Left ventricle myocardium inferior (tissue), 1 donor: ENCODE data around the gene MAGI2. TPM values are rescaled to one million over a fixed set of nuclear protein-coding genes. Genes with fewer than 3 reads are reported as not detected.

Experiments used
- DNase-seq: peaks from one replicate; pipeline ENCODE4 v3.0.0-alpha.2; 2020
- H3K27ac ChIP-seq: fragments of 200-600 bp; replicated peaks from 2 replicates; pipeline ENCODE4 v1.8.0; 2021
- H3K27me3 ChIP-seq: fragments of 200-600 bp; 2 replicates; pipeline ENCODE4 v1.8.0; 2021; ENCODE audit warnings: low read depth
- H3K36me3 ChIP-seq: fragments of 200-600 bp; 2 replicates; pipeline ENCODE4 v1.8.0; 2021
- H3K4me1 ChIP-seq: fragments of 200-600 bp; 2 replicates; pipeline ENCODE4 v1.8.0; 2021
- H3K4me3 ChIP-seq: fragments of 200-600 bp; 2 replicates; pipeline ENCODE4 v1.8.0; 2021; ENCODE audit warnings: mild to moderate bottlenecking, moderate library complexity
- H3K9me3 ChIP-seq: fragments of 200-600 bp; replicated peaks from 2 replicates; pipeline ENCODE4 v1.8.0; 2021
- intact Hi-C: fragments of 100-400 bp; cut with micrococcal nuclease; formaldehyde crosslinking; loops from one replicate; pipeline ENCODE4 v1.11.0; 2022
- total RNA-seq: library from RNA; stranded (reverse); fragmentation: NEBNext Ultra II Directional; extraction: Animal tissue kit (Norgen Biotek cat#: 25700); gene quantifications from one replicate; pipeline ENCODE4 v1.2.1, GENCODE V29; 2021
- TF ChIP-seq, protein P1 (sequence below): fragments of 200-600 bp; IDR thresholded peaks from 2 replicates; pipeline ENCODE4 v1.8.0; 2021; ENCODE audit warnings: antibody characterized with exemption, mild to moderate bottlenecking, borderline replicate concordance
- donor health status: DM: no; HTN: yes; CAD: no; lungs with severe emphysema.

Gene MAGI2
- total RNA-seq, 1 donor from 2014 or later: 4.5 TPM

DNA sequence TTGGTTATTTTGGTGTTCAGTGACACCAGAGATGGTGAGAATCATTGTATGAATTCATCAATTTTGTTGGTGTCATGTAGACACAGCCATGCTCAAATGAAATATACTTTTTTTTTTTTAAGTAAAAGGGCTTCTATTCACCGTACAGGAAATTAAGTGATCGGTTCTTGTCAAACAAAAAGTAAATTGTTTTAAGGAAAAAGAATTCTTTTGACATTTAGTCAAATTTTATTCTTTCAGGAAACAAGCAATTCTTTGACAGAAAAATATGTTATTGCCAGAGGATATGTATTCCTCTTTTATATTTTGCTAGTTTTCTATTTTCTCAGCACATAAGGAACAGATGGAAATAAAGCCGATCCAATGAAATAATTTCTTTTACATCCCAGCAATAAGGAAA is 551.9 kb downstream of the MAGI2 start:
- DNase-seq: no peak
- peaks cover 11% of the 10 kb centered on the region for H3K9me3 ChIP-seq
- H3K4me3 ChIP-seq: no peak overlapping the region
- H3K36me3 ChIP-seq: no peaks in the 10 kb centered on the region
- no peaks in the 10 kb centered on the region for H3K4me1 ChIP-seq
- no peaks in the 10 kb centered on the region for H3K27me3 ChIP-seq
- TF ChIP-seq, protein P1, sequence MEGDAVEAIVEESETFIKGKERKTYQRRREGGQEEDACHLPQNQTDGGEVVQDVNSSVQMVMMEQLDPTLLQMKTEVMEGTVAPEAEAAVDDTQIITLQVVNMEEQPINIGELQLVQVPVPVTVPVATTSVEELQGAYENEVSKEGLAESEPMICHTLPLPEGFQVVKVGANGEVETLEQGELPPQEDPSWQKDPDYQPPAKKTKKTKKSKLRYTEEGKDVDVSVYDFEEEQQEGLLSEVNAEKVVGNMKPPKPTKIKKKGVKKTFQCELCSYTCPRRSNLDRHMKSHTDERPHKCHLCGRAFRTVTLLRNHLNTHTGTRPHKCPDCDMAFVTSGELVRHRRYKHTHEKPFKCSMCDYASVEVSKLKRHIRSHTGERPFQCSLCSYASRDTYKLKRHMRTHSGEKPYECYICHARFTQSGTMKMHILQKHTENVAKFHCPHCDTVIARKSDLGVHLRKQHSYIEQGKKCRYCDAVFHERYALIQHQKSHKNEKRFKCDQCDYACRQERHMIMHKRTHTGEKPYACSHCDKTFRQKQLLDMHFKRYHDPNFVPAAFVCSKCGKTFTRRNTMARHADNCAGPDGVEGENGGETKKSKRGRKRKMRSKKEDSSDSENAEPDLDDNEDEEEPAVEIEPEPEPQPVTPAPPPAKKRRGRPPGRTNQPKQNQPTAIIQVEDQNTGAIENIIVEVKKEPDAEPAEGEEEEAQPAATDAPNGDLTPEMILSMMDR: no peak
- intact Hi-C loops: no loop called here
- no peak overlapping the region for H3K27ac ChIP-seq

DNA sequence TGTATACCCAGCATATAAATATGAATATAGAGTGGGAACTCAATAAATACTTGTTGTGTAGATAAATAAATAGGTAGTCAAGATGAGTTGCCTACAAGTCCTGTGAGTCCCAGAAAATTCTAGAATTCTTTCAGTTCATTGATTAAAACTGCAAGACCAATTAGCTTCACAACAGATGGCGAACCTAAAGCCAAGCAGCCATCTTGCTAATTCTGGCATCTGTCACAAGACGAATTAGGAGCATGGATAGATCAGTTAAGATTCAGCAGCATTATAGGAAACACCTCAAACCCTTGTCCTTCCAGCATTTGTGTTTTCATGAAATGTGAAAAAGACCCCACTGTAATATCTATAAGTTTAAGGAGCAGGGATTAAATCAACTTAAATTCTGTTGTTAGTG is 552.7 kb downstream of the MAGI2 start:
- no peak for DNase-seq
- no peak overlapping the region for H3K4me3 ChIP-seq
- no peaks in the 10 kb centered on the region for H3K27me3 ChIP-seq
- H3K27ac ChIP-seq: no peak overlapping the region
- TF ChIP-seq, protein P1: no peak
- H3K9me3 ChIP-seq: peaks cover 11% of the 10 kb centered on the region
- H3K36me3 ChIP-seq: no peaks in the 10 kb centered on the region
- intact Hi-C loops: no loop called here
- H3K4me1 ChIP-seq: no peaks in the 10 kb centered on the region

DNA sequence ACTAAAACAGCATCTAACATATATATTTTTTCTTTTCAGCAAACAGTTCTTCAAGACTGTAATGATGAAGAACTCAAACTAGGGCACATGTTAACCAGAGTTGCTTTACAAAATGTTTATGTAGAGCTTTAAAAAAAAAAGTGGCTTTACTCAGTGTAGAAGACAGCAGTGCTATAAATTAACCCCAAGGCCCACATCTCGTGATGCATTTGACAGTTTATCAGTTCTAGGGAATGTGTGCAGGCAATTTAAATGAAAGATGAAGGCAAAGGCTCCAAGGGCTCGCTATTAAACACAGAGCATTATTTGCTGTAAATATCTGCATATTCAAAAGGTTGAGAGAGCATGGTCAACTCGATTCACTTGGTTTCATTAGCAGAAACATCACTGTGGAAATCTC is 558.1 kb downstream of the MAGI2 start:
- no peak for DNase-seq
- Histone ChIP-seq H3K4me1 (no peaks in the 10 kb centered on the region), H3K4me3 (no peak overlapping the region), H3K27me3 (no peaks in the 10 kb centered on the region), H3K36me3 (no peaks in the 10 kb centered on the region), H3K9me3 (peaks cover 11% of the 10 kb centered on the region), H3K27ac (no peak overlapping the region)
- intact Hi-C loops: no loop called here
- TF ChIP-seq, protein P1: no peak

DNA sequence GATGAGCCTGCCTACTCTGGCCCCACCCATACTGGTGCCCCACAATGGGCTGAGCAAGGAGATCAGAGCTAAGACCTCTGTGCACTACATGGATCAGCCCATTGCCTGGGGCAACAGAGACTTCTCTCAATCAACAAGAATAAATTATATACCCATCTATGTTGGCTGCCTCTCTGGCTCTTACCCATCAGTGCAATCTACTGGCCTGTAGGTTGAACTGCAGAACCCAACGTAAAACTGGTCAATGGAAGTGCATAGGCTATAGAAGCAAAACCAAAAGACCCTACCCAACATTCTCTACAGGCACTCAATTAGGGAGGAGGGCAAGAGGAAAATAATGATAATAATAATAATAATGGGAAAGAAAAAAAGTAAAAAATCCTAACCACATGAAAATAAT is 574.3 kb downstream of the MAGI2 start:
- DNase-seq: no peak
- no peaks in the 10 kb centered on the region for H3K4me1 ChIP-seq
- TF ChIP-seq, protein P1: no peak
- intact Hi-C loops: no loop called here
- peaks cover 79% of the 10 kb centered on the region for H3K9me3 ChIP-seq
- H3K4me3 ChIP-seq: no peak overlapping the region
- no peaks in the 10 kb centered on the region for H3K36me3 ChIP-seq
- no peak overlapping the region for H3K27ac ChIP-seq
- no peaks in the 10 kb centered on the region for H3K27me3 ChIP-seq

DNA sequence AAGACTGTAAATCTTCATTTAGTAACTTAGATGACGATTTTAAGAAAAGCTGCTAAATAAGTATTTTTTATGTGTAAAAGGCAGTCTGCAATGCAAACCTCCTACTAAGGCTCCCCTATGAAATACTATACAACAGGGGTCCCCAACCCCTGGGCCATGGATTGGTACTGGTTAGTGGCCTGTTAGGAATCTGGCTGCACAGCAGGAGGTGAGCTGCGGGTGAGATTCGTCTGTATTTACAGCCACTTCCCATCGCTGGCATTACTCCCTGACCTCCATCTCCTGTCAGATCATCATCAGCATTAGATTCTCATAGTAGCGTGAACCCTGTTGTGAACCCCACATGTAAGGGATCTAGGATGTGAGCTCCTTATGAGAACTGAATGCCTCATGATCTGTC is 580.4 kb downstream of the MAGI2 start:
- Histone ChIP-seq H3K4me3 (no peak overlapping the region), H3K36me3 (no peaks in the 10 kb centered on the region), H3K27ac (no peak overlapping the region), H3K4me1 (no peaks in the 10 kb centered on the region), H3K27me3 (no peaks in the 10 kb centered on the region), H3K9me3 (peaks cover 23% of the 10 kb centered on the region)
- intact Hi-C loops: no loop called here
- TF ChIP-seq, protein P1: no peak
- DNase-seq: no peak

DNA sequence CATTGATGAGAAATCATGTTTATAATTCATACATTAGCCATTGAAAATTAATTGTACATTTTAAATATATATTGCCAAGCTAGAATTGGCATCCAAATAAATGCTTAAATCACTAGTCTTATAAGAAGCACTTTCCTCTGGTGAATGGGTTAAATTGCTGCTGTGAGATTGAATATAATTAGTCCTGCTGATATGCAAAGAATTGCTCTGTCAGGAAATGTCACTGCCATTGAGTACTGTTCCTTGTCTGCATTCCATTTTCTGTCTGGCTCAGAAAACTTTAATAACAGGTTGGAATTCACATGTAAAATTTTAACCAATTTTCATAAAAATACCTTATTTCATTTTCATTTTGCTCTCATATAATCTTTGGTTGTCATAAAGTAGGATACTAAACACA is 589.1 kb downstream of the MAGI2 start:
- TF ChIP-seq, protein P1: no peak
- DNase-seq: no peak
- peaks cover 20% of the 10 kb centered on the region for H3K4me1 ChIP-seq
- H3K4me3 ChIP-seq: no peak overlapping the region
- no peaks in the 10 kb centered on the region for H3K27me3 ChIP-seq
- intact Hi-C loops: no loop called here
- no peaks in the 10 kb centered on the region for H3K36me3 ChIP-seq
- no peak overlapping the region for H3K27ac ChIP-seq
- H3K9me3 ChIP-seq: no peaks in the 10 kb centered on the region
